ENCODE measurements around the gene SPTB.

Gene SPTB

GRCh38 chr14:64764641-64765520 is 114.8 kb downstream of the SPTB start:
- H3K9ac ChIP-seq (ENCODE audit: low read length): peak overlapping the region; percentile 33; the same call in 1 of the 2 replicates
- H3K9me3 ChIP-seq (ENCODE audit: insufficient read depth, low read length): no peaks in the 10 kb centered on the region
- TF ChIP-seq CTCF (IDR thresholded peaks at IDR 0.05; ENCODE audit: low read depth, low read length) (peak; percentile 80), EZH2phosphoT487 (IDR thresholded peaks at IDR 0.05; ENCODE audit: low read depth) (no peak)
- H3K79me2 ChIP-seq (ENCODE audit: low read length): no peaks in the 10 kb centered on the region
- peaks cover 6% of the 10 kb centered on the region; the same call in 1 of the 2 replicates for H3K4me1 ChIP-seq (ENCODE audit: low read length)
- peak overlapping the region; percentile 74 for H3K4me3 ChIP-seq (ENCODE audit: low read length)
- H3K4me2 ChIP-seq (ENCODE audit: low read length): peak overlapping the region; percentile 92
- H3K27me3 ChIP-seq (ENCODE audit: low read depth, low read length): peaks cover 25% of the 10 kb centered on the region
- no peaks in the 10 kb centered on the region for H3K36me3 ChIP-seq (replicated peaks; ENCODE audit: low read depth, low read length)
- H4K20me1 ChIP-seq (ENCODE audit: insufficient read depth, low read length): no peaks in the 10 kb centered on the region
- H3K27ac ChIP-seq (ENCODE audit: low read length): no peak overlapping the region
- H2AFZ ChIP-seq (ENCODE audit: low read depth, low read length): peak overlapping the region; percentile 69

- Histone ChIP-seq H2AFZ (ENCODE audit: low read depth, low read length) (peak overlapping the region; percentile 69), H3K4me2 (ENCODE audit: low read length) (peak overlapping the region; percentile 92), H4K20me1 (ENCODE audit: insufficient read depth, low read length) (no peaks in the 10 kb centered on the region), H3K4me3 (ENCODE audit: low read length) (peak overlapping the region; percentile 74), H3K79me2 (ENCODE audit: low read length) (no peaks in the 10 kb centered on the region), H3K9ac (ENCODE audit: low read length) (0 out of 2 replicates have a peak overlapping the region, but pooled peaks have one; percentile 33), H3K4me1 (ENCODE audit: low read length) (peaks cover 6% of the 10 kb centered on the region; the same call in 1 of the 2 replicates), H3K27ac (ENCODE audit: low read length) (no peak overlapping the region), H3K9me3 (ENCODE audit: insufficient read depth, low read length) (no peaks in the 10 kb centered on the region), H3K27me3 (ENCODE audit: low read depth, low read length) (peaks cover 25% of the 10 kb centered on the region), H3K36me3 (replicated peaks; ENCODE audit: low read depth, low read length) (no peaks in the 10 kb centered on the region)
- no peak; the same call in 1 of the 2 replicates for TF ChIP-seq CTCF (IDR thresholded peaks at IDR 0.05; ENCODE audit: low read depth, low read length)
- TF ChIP-seq EZH2phosphoT487 (IDR thresholded peaks at IDR 0.05; ENCODE audit: low read depth): no peak
These were observed 115.7 kb downstream of the SPTB start for GRCh38 chr14:64763801-64764621.

GRCh38 chr14:64763085-64763782 is 116.5 kb downstream of the SPTB start:
- no peaks in the 10 kb centered on the region for H3K79me2 ChIP-seq (ENCODE audit: low read length)
- no peaks in the 10 kb centered on the region for H4K20me1 ChIP-seq (ENCODE audit: insufficient read depth, low read length)
- H3K9ac ChIP-seq (ENCODE audit: low read length): no peak overlapping the region
- no peaks in the 10 kb centered on the region for H3K36me3 ChIP-seq (replicated peaks; ENCODE audit: low read depth, low read length)
- H3K4me1 ChIP-seq (ENCODE audit: low read length): peaks cover 6% of the 10 kb centered on the region; the same call in 1 of the 2 replicates
- H3K27ac ChIP-seq (ENCODE audit: low read length): no peak overlapping the region
- no peak overlapping the region for H3K4me3 ChIP-seq (ENCODE audit: low read length)
- H3K27me3 ChIP-seq (ENCODE audit: low read depth, low read length): peaks cover 25% of the 10 kb centered on the region
- no peaks in the 10 kb centered on the region for H3K9me3 ChIP-seq (ENCODE audit: insufficient read depth, low read length)
- no peak for TF ChIP-seq CTCF (IDR thresholded peaks at IDR 0.05; ENCODE audit: low read depth, low read length)
- no peak for TF ChIP-seq EZH2phosphoT487 (IDR thresholded peaks at IDR 0.05; ENCODE audit: low read depth)
- H3K4me2 ChIP-seq (ENCODE audit: low read length): no peak overlapping the region
- no peak overlapping the region; the same call in 1 of the 2 replicates for H2AFZ ChIP-seq (ENCODE audit: low read depth, low read length)
